Activated naive CD4-positive, alpha-beta T cell treated with anti-CD3 and anti-CD28 coated beads, Interleukin-2, amount 50 U/mL, for 72 hours (primary cell): Measurements from ENCODE around the gene CALCB. TPM values are rescaled to one million over a fixed set of nuclear protein-coding genes. Genes with fewer than 3 reads are reported as not detected.
A peak's percentile ranks its signal among the peaks of the same experiment; 100 is the strongest.
"Not testable (repeated sequence)": the region's sequence is repeated elsewhere in the genome, so short reads cannot be mapped to it uniquely, and the experiment has no call there.

Source experiments
- ATAC-seq, 2 donors: fragments of 150-1000 bp; cut with Tn5 transposase; 2 replicates each; pipeline ENCODE4 v1.10.0; 2021; ENCODE audit warnings: mild to moderate bottlenecking in 2 of 2, moderate library complexity in 2 of 2
- DNase-seq, 2 donors: peaks; one replicate each; pipeline ENCODE4 v3.0.0; 2021 to 2022; ENCODE audit warnings: low spot score in 2 of 2
- H3K27ac Mint-ChIP-seq, 2 donors: one replicate each; pipeline ENCODE4 v1.8.0; 2022; ENCODE audit warnings: mild to moderate bottlenecking in 2 of 2, mixed read lengths in 2 of 2
- H3K36me3 Mint-ChIP-seq, 2 donors: one replicate each; pipeline ENCODE4 v1.8.0; 2022; ENCODE audit warnings: mixed read lengths in 2 of 2
- H3K9me3 Mint-ChIP-seq, 2 donors: one replicate each; pipeline ENCODE4 v1.8.0; 2022; ENCODE audit warnings: mixed read lengths in 2 of 2
- total RNA-seq, 2 donors: library from RNA; stranded (reverse); gene quantifications; one replicate each; pipeline ENCODE4 v1.2.3, GENCODE V29; 2022

CALCB gene
- total RNA-seq, 2 donors from 2014 or later, result 0.75 to 3.6 TPM

GRCh38 chr11:15062599-15062998, 10.8 kb upstream of the CALCB start:
- ATAC-seq, result no peak
- no peak overlapping the region for H3K27ac Mint-ChIP-seq
- no peak for DNase-seq

GRCh38 chr11:15069751-15070150, 3.6 kb upstream of the CALCB start:
- not testable (repeated sequence) for H3K27ac Mint-ChIP-seq, DNase-seq, ATAC-seq
- H3K36me3 Mint-ChIP-seq, result peaks cover 4 to 12% of the 10 kb centered on the region in 2 donors
- H3K9me3 Mint-ChIP-seq, result peaks cover 6 to 13% of the 10 kb centered on the region in 2 donors

More at GRCh38 chr11:15062599-15062998, 10.8 kb upstream of the CALCB start:
- Mint-ChIP-seq H3K36me3 (no peaks in the 10 kb centered on the region), H3K9me3 (no peaks in the 10 kb centered on the region)

GRCh38 chr11:15071556-15072255, 1.7 kb upstream of the CALCB start:
- H3K27ac Mint-ChIP-seq, result no peak overlapping the region
- H3K36me3 Mint-ChIP-seq, result peaks cover 4 to 12% of the 10 kb centered on the region in 2 donors
- DNase-seq, result no peak
- ATAC-seq, result no peak
- peaks cover 6 to 13% of the 10 kb centered on the region in 2 donors for H3K9me3 Mint-ChIP-seq

GRCh38 chr11:15072551-15073143, 746 bp upstream of the CALCB start:
- Mint-ChIP-seq H3K9me3 (peaks cover 6 to 13% of the 10 kb centered on the region in 2 donors), H3K36me3 (peaks cover 4 to 12% of the 10 kb centered on the region in 2 donors), H3K27ac (no peak overlapping the region)
- ATAC-seq (no peak), DNase-seq (no peak)

- H3K27ac Mint-ChIP-seq, result peak overlapping the region in 1 of 2 donors; percentile 62
- DNase-seq (peak; percentile 85 to 96), ATAC-seq (peak; percentile 88 to 89)
- H3K9me3 Mint-ChIP-seq, result peaks cover 0 to 6% of the 10 kb centered on the region in 2 donors
- H3K36me3 Mint-ChIP-seq, result peaks cover 0 to under 1% of the 10 kb centered on the region in 2 donors
These were observed 1.1 kb downstream of the CALCB start for GRCh38 chr11:15074206-15075161.

GRCh38 chr11:15075162-15075526, 1.8 kb downstream of the CALCB start:
- no peak for ATAC-seq
- Mint-ChIP-seq H3K9me3 (peaks cover 0 to under 1% of the 10 kb centered on the region in 2 donors), H3K36me3 (no peaks in the 10 kb centered on the region), H3K27ac (no peak overlapping the region)
- no peak for DNase-seq

- H3K27ac Mint-ChIP-seq, result no peak overlapping the region
- ATAC-seq (no peak), DNase-seq (no peak)
- H3K9me3 Mint-ChIP-seq, result no peaks in the 10 kb centered on the region
- no peaks in the 10 kb centered on the region for H3K36me3 Mint-ChIP-seq
These were observed 17.8 kb downstream of the CALCB start for GRCh38 chr11:15091175-15091574.

GRCh38 chr11:15091625-15092024, 18.2 kb downstream of the CALCB start:
- Mint-ChIP-seq H3K9me3 (no peaks in the 10 kb centered on the region), H3K27ac (no peak overlapping the region), H3K36me3 (no peaks in the 10 kb centered on the region)
- DNase-seq (no peak), ATAC-seq (no peak)

- no peak for DNase-seq
- H3K27ac Mint-ChIP-seq, result no peak overlapping the region
- H3K36me3 Mint-ChIP-seq, result no peaks in the 10 kb centered on the region
- no peaks in the 10 kb centered on the region for H3K9me3 Mint-ChIP-seq
- no peak for ATAC-seq
These were observed 20.0 kb downstream of the CALCB start for GRCh38 chr11:15093432-15093831.

GRCh38 chr11:15095736-15096228, 22.4 kb downstream of the CALCB start:
- H3K36me3 Mint-ChIP-seq, result no peaks in the 10 kb centered on the region
- H3K27ac Mint-ChIP-seq, result no peak overlapping the region
- ATAC-seq, result no peak
- H3K9me3 Mint-ChIP-seq, result no peaks in the 10 kb centered on the region
- no peak for DNase-seq

GRCh38 chr11:15097411-15097810, 24.0 kb downstream of the CALCB start:
- Mint-ChIP-seq H3K9me3 (no peaks in the 10 kb centered on the region), H3K36me3 (no peaks in the 10 kb centered on the region), H3K27ac (no peak overlapping the region)
- DNase-seq, result no peak
- no peak for ATAC-seq

GRCh38 chr11:15099267-15099666, 25.9 kb downstream of the CALCB start:
- Mint-ChIP-seq H3K27ac (no peak overlapping the region), H3K36me3 (no peaks in the 10 kb centered on the region), H3K9me3 (peaks cover 0 to 6% of the 10 kb centered on the region in 2 donors)
- ATAC-seq, result no peak
- no peak for DNase-seq

- peaks cover 0 to 6% of the 10 kb centered on the region in 2 donors for H3K9me3 Mint-ChIP-seq
- ATAC-seq, result peak; percentile 60 to 75
- H3K27ac Mint-ChIP-seq, result no peak overlapping the region
- no peaks in the 10 kb centered on the region for H3K36me3 Mint-ChIP-seq
- peak in 1 of 2 donors; percentile 57 for DNase-seq
These were observed 27.8 kb downstream of the CALCB start for GRCh38 chr11:15101072-15101709.

GRCh38 chr11:15104166-15104565, 30.8 kb downstream of the CALCB start:
- Mint-ChIP-seq H3K9me3 (peaks cover 0 to 6% of the 10 kb centered on the region in 2 donors), H3K27ac (no peak overlapping the region), H3K36me3 (no peaks in the 10 kb centered on the region)
- no peak for DNase-seq
- no peak for ATAC-seq

- H3K27ac Mint-ChIP-seq, result no peak overlapping the region
- no peaks in the 10 kb centered on the region for H3K36me3 Mint-ChIP-seq
- ATAC-seq (no peak), DNase-seq (no peak)
- peaks cover 0 to 6% of the 10 kb centered on the region in 2 donors for H3K9me3 Mint-ChIP-seq
These were observed 33.0 kb downstream of the CALCB start for GRCh38 chr11:15106201-15106965.
